HL-60 (cell line): ENCODE results near the gene FAM219A.

Source experiments
- DNase-seq, 2 experiments: peaks; one replicate each; pipeline ENCODE4 v3.0.0-alpha.2; 2010 to 2020; ENCODE audit warnings: low read depth in 1 of 2, low spot score in 1 of 2
- H3K27ac ChIP-seq: fragments of 250-450 bp; sonication (Bioruptor Pico); replicated peaks from 2 replicates; pipeline ENCODE4 v1.5.1; 2020; ENCODE audit warnings: mild to moderate bottlenecking, moderate library complexity
- H3K27me3 ChIP-seq: fragments of 250-450 bp; sonication (Bioruptor Pico); 2 replicates; pipeline ENCODE4 v1.5.1; 2021; ENCODE audit warnings: mild to moderate bottlenecking, moderate library complexity; ENCODE audit not compliant: insufficient read depth, poor library complexity, severe bottlenecking
- H3K4me3 ChIP-seq: replicated peaks from 2 replicates; pipeline ENCODE4 v1.5.1; 2011; ENCODE audit warnings: mild to moderate bottlenecking, control low read depth, low read length; ENCODE audit not compliant: insufficient read depth
- CTCF ChIP-seq: IDR thresholded peaks from one replicate; pipeline ENCODE4 v1.5.1; 2011; ENCODE audit warnings: low read length, control low read depth, inconsistent platforms; ENCODE audit not compliant: insufficient read depth
- GABPA ChIP-seq: IDR thresholded peaks from 2 replicates; pipeline ENCODE4 v1.6.1; 2012; ENCODE audit warnings: low read depth
- POLR2AphosphoS5 ChIP-seq: IDR thresholded peaks from 2 replicates; pipeline ENCODE4 v1.6.1; 2012; ENCODE audit warnings: low read depth
- SPI1 ChIP-seq: IDR thresholded peaks from 2 replicates; pipeline ENCODE4 v1.6.1; 2012; ENCODE audit warnings: low read depth, mild to moderate bottlenecking, borderline replicate concordance
- TF ChIP-seq, protein P1 (sequence below): IDR thresholded peaks from 2 replicates; pipeline ENCODE4 v1.6.1; 2012; ENCODE audit warnings: low read depth; ENCODE audit not compliant: insufficient replicate concordance

The FAM219A gene

GRCh38 chr9:34375901-34376595, 82.3 kb downstream of the FAM219A start:
- TF ChIP-seq CTCF (peak; percentile 12), POLR2AphosphoS5 (no peak), GABPA (no peak)
- Histone ChIP-seq H3K27ac (no peak overlapping the region), H3K27me3 (peaks cover 3% of the 10 kb centered on the region), H3K4me3 (peak overlapping the region; percentile 74)
- peak in 1 of 2 experiments; percentile 43 for DNase-seq

DNA sequence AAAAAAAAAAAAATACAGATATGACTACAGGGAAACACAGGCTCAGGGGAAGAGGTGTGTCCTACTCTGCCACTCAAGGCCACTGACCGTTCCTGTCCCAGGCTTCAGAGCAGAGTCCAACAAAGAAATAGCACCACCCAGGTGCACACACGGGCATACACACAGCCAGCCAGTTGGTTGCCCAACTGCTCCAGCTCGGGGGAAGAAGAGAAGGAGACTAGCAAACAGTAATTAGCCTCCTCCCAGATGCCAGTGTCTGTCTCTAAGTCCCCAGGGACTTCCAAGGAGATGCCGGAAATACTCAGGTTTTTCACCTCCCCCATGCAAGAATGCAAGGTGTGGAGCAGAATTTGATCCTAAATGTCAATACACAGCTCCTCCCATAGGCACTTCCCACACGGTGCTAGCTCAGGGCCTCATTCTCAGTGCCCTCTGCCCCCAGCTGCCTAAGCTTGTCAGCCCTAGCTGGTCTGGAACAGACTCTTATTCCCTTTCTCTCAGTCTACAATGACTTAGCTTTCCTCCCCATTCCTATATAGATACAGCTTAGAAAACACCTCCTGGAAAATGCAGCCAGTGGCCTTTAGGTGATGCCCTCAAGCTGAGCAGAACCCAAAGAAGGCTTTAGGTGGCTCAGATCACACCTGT, 83.3 kb downstream of the FAM219A start:
- Histone ChIP-seq H3K27ac (no peak overlapping the region), H3K4me3 (no peak overlapping the region), H3K27me3 (no peaks in the 10 kb centered on the region)
- TF ChIP-seq SPI1, result no peak
- no peak for TF ChIP-seq POLR2AphosphoS5
- TF ChIP-seq GABPA, result no peak
- TF ChIP-seq CTCF, result no peak
- TF ChIP-seq, protein P1, sequence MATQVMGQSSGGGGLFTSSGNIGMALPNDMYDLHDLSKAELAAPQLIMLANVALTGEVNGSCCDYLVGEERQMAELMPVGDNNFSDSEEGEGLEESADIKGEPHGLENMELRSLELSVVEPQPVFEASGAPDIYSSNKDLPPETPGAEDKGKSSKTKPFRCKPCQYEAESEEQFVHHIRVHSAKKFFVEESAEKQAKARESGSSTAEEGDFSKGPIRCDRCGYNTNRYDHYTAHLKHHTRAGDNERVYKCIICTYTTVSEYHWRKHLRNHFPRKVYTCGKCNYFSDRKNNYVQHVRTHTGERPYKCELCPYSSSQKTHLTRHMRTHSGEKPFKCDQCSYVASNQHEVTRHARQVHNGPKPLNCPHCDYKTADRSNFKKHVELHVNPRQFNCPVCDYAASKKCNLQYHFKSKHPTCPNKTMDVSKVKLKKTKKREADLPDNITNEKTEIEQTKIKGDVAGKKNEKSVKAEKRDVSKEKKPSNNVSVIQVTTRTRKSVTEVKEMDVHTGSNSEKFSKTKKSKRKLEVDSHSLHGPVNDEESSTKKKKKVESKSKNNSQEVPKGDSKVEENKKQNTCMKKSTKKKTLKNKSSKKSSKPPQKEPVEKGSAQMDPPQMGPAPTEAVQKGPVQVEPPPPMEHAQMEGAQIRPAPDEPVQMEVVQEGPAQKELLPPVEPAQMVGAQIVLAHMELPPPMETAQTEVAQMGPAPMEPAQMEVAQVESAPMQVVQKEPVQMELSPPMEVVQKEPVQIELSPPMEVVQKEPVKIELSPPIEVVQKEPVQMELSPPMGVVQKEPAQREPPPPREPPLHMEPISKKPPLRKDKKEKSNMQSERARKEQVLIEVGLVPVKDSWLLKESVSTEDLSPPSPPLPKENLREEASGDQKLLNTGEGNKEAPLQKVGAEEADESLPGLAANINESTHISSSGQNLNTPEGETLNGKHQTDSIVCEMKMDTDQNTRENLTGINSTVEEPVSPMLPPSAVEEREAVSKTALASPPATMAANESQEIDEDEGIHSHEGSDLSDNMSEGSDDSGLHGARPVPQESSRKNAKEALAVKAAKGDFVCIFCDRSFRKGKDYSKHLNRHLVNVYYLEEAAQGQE, result no peak
- no peak for DNase-seq

DNA sequence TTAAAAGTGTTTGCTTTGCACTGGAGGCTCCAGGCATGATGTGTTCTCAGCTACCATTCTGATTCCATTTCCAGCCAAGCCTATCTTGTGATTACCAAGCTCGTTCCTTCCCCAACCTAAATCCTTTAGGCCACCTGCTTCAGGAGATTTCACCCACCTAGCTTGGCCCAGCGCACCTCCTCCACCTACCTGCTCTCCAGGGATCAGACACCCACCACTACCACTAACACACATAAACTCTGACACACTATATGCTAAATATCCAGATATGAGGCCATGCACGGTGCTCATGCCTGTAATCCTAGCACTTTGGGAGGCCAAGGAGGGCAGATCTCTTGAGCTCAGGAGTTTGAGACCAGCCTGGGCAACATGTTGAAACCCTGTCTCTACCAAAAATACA, 84.0 kb downstream of the FAM219A start:
- Histone ChIP-seq H3K27ac (no peak overlapping the region), H3K4me3 (no peak overlapping the region), H3K27me3 (no peaks in the 10 kb centered on the region)
- TF ChIP-seq CTCF (no peak), SPI1 (no peak), GABPA (no peak), POLR2AphosphoS5 (no peak)
- TF ChIP-seq, protein P1, result no peak
- DNase-seq, result no peak

DNA sequence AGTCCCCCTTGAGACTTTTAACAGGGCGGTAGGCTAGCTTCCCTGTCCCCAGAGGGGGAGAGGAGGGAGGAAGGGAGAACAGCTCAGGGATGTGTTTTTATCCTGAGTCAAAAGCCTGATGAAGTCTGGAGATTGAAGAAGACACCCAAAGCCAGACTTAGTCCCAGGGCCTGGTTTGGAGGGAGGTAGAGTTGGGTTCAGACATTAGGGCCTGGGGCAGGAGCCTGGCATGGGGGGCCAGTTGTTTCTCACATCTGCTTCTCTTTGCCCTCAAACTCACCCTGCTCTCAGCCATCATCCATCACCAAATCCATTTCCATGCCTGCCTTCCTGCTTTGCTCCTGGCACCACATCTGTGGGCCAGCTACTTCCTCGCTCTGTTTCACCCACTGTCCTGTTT, 84.6 kb downstream of the FAM219A start:
- TF ChIP-seq SPI1 (no peak), CTCF (no peak), GABPA (no peak), POLR2AphosphoS5 (no peak)
- TF ChIP-seq, protein P1, result no peak
- Histone ChIP-seq H3K27ac (no peak overlapping the region), H3K27me3 (no peaks in the 10 kb centered on the region), H3K4me3 (no peak overlapping the region)
- no peak for DNase-seq
